Small intestine (tissue), 16 donors: ENCODE measurements around the gene CGB8. TPM values are rescaled to one million over a fixed set of nuclear protein-coding genes. Genes with fewer than 3 reads are reported as not detected.
"Not testable (repeated sequence)": the region's sequence is repeated elsewhere in the genome, so short reads cannot be mapped to it uniquely, and the experiment has no call there.

Source experiments
- DNase-seq, 2 donors: peaks; one replicate each; pipeline versions ENCODE4 v3.0.0 to v3.0.0-alpha.2; 2013
- FAIRE-seq: peaks from 2 replicates; lab custom pipeline; 2012; peaks lifted over from hg19 to GRCh38; lab: Jason Lieb, UNC
- H3K27ac ChIP-seq, 3 donors: one replicate each; pipeline ENCODE4 v1.5.1; 2013; ENCODE audit warnings: low read length in 2 of 3, mild to moderate bottlenecking in 2 of 3, control low read depth in 1 of 3, inconsistent platforms in 1 of 3, low read depth in 1 of 3, moderate library complexity in 1 of 3
- H3K27me3 ChIP-seq, 3 donors: one replicate each; pipeline ENCODE4 v1.6.1; 2013; ENCODE audit warnings: low read length in 3 of 3, inconsistent platforms in 1 of 3; ENCODE audit not compliant: control insufficient read depth in 3 of 3, insufficient read depth in 3 of 3
- H3K36me3 ChIP-seq, 3 donors: one replicate each; pipeline ENCODE4 v1.6.1; 2013; ENCODE audit warnings: low read length in 3 of 3, inconsistent platforms in 1 of 3, low read depth in 1 of 3, mild to moderate bottlenecking in 1 of 3, moderate library complexity in 1 of 3; ENCODE audit not compliant: control insufficient read depth in 3 of 3, insufficient read depth in 2 of 3
- H3K4me1 ChIP-seq, 3 donors: one replicate each; pipeline ENCODE4 v1.6.1; 2013; ENCODE audit warnings: low read length in 2 of 3, inconsistent platforms in 1 of 3, low read depth in 1 of 3, mild to moderate bottlenecking in 1 of 3, moderate library complexity in 1 of 3; ENCODE audit not compliant: control insufficient read depth in 3 of 3, insufficient read depth in 2 of 3
- H3K4me3 ChIP-seq, 3 donors: one replicate each; pipeline ENCODE4 v1.5.1; 2013; ENCODE audit warnings: low read length in 3 of 3, control low read depth in 1 of 3, inconsistent platforms in 1 of 3, low read depth in 1 of 3, mild to moderate bottlenecking in 1 of 3, moderate library complexity in 1 of 3
- H3K9me3 ChIP-seq, 2 donors: one replicate each; pipeline ENCODE4 v1.6.1; 2013; ENCODE audit warnings: low read depth in 1 of 2, low read length in 1 of 2; ENCODE audit not compliant: control insufficient read depth in 2 of 2, insufficient read depth in 1 of 2
- WGBS, 3 donors: extraction: QIAGEN DNeasy Blood & Tissue Kit; methylation state at CpG; one replicate each; pipeline ENCODE4 v1.1.7; 2013; 5-methylcytosine and 5-hydroxymethylcytosine counted together
- long read RNA-seq, 10 donors: transcript quantifications; one replicate each; lab custom pipeline, GENCODE V29; 2026
- polyA plus RNA-seq, 4 donors: library from polyadenylated mRNA; stranded (reverse) in 3 of 4; unstranded in 1 of 4; fragments of 200-250 nt in 3 of 4; fragments of 120-200 nt in 1 of 4; gene quantifications; one replicate each; pipeline versions ENCODE4 v1.2.1 to v1.2.3, GENCODE V29; 2013
- donor health status: healthy with polysubstance abuse.
- donor health status: control.
- donor health status: control.
- donor health status: Bipolar disorder and iron deficiency.
- donor health status: healthy.

The CGB8 gene
- not detected for polyA plus RNA-seq
- long read RNA-seq, donor 1, result 0 reads
- long read RNA-seq, donor 2, result 0 reads
- long read RNA-seq, donor 3, result 0 reads
- long read RNA-seq, donor 4, result 0 reads
- long read RNA-seq, donor 5, result 0 reads
- long read RNA-seq, donor 6, result 0 reads
- long read RNA-seq, donor 7, result 0 reads
- long read RNA-seq, donor 8, result 0 reads
- long read RNA-seq, donor 9, result 0 reads
- long read RNA-seq, donor 10, result 0 reads

- not testable (repeated sequence) for H3K9me3 ChIP-seq, FAIRE-seq, H3K27me3 ChIP-seq, H3K4me3 ChIP-seq, H3K4me1 ChIP-seq, H3K27ac ChIP-seq, H3K36me3 ChIP-seq, DNase-seq
- 40 to 70% (median 68%) methylated on average over 10 of the region's 12 CpGs for WGBS, 3 donors
Measured at GRCh38 chr19:49049011-49049410, at the start of gene CGB8. CGB8 (minus strand) TSS chr19:49049111; CDS start chr19:49048739, 372 bp downstream.

- 54 to 58% (median 57%) methylated on average over 8 of the region's 8 CpGs for WGBS, 3 donors
- H3K27me3 ChIP-seq, result no peaks in the 10 kb centered on the region
- FAIRE-seq (no peak), DNase-seq (peak; percentile 74)
- peaks cover 27 to 96% (median 30%) of the 10 kb centered on the region in 3 donors for H3K36me3 ChIP-seq
- no peak overlapping the region for H3K4me3 ChIP-seq
- H3K9me3 ChIP-seq, result no peaks in the 10 kb centered on the region
- no peaks in the 10 kb centered on the region for H3K4me1 ChIP-seq
- H3K27ac ChIP-seq, result no peak overlapping the region
Measured at GRCh38 chr19:49097453-49098288, 48.8 kb upstream of the CGB8 start.

- H3K4me3 ChIP-seq, result no peak overlapping the region
- no peaks in the 10 kb centered on the region for H3K4me1 ChIP-seq
- H3K27ac ChIP-seq, result no peak overlapping the region
- WGBS, 3 donors, result 82% methylated on average over 23 of the region's 23 CpGs
- no peaks in the 10 kb centered on the region for H3K9me3 ChIP-seq
- DNase-seq (no peak), FAIRE-seq (no peak)
- no peaks in the 10 kb centered on the region for H3K27me3 ChIP-seq
- H3K36me3 ChIP-seq, result peaks cover 26 to 96% (median 28%) of the 10 kb centered on the region in 3 donors
Measured at GRCh38 chr19:49094505-49095482, 45.9 kb upstream of the CGB8 start.

- Histone ChIP-seq H3K36me3 (peaks cover 14 to 86% (median 17%) of the 10 kb centered on the region in 3 donors), H3K4me3 (no peak overlapping the region), H3K27me3 (no peaks in the 10 kb centered on the region), H3K4me1 (no peaks in the 10 kb centered on the region), H3K27ac (no peak overlapping the region), H3K9me3 (no peaks in the 10 kb centered on the region)
- FAIRE-seq, result no peak
- WGBS, 3 donors, result 93% methylated on average over 6 of the region's 6 CpGs
- DNase-seq, result no peak
Measured at GRCh38 chr19:49092686-49093085, 43.8 kb upstream of the CGB8 start.

- Histone ChIP-seq H3K4me1 (peaks cover 0 to 8% (median 0%) of the 10 kb centered on the region in 3 donors), H3K27me3 (no peaks in the 10 kb centered on the region), H3K9me3 (no peaks in the 10 kb centered on the region), H3K27ac (no peak overlapping the region), H3K36me3 (peaks cover 15 to 84% (median 16%) of the 10 kb centered on the region in 3 donors), H3K4me3 (no peak overlapping the region)
- 84 to 91% (median 86%) methylated on average over 17 of the region's 17 CpGs for WGBS, 3 donors
- FAIRE-seq (no peak), DNase-seq (no peak)
Measured at GRCh38 chr19:49091391-49092038, 42.6 kb upstream of the CGB8 start.

- FAIRE-seq, result no peak
- WGBS, 3 donors, result 6 to 42% (median 17%) methylated on average over 11 of the region's 11 CpGs
- no peak overlapping the region for H3K27ac ChIP-seq
Measured at GRCh38 chr19:49086296-49086695, 37.4 kb upstream of the CGB8 start.

GRCh38 chr19:49085868-49086232, 36.9 kb upstream of the CGB8 start:
- FAIRE-seq (no peak), DNase-seq (no peak)
- Histone ChIP-seq H3K27me3 (peaks cover 0 to 5% (median 0%) of the 10 kb centered on the region in 3 donors), H3K4me3 (peak overlapping the region; percentile 70 to 89 (median 82)), H3K9me3 (no peaks in the 10 kb centered on the region), H3K27ac (peak overlapping the region in 2 of 3 donors; percentile 73 to 88), H3K36me3 (peaks cover 7 to 34% (median 8%) of the 10 kb centered on the region in 3 donors), H3K4me1 (peaks cover 0 to 11% (median 0%) of the 10 kb centered on the region in 3 donors)
- 0 to 1% (median 0%) methylated on average over 14 of the region's 14 CpGs for WGBS, 3 donors

More at GRCh38 chr19:49086296-49086695, 37.4 kb upstream of the CGB8 start:
- H3K9me3 ChIP-seq, result no peaks in the 10 kb centered on the region
- peak overlapping the region; percentile 70 to 89 (median 82) for H3K4me3 ChIP-seq
- H3K4me1 ChIP-seq, result peaks cover 0 to 11% (median 0%) of the 10 kb centered on the region in 3 donors
- DNase-seq, result no peak
- peaks cover 8 to 39% (median 10%) of the 10 kb centered on the region in 3 donors for H3K36me3 ChIP-seq
- H3K27me3 ChIP-seq, result peaks cover 0 to 3% (median 0%) of the 10 kb centered on the region in 3 donors
